ENCODE measurements around the gene CDON. TPM values are rescaled to one million over a fixed set of nuclear protein-coding genes. Genes with fewer than 3 reads are reported as not detected.

The CDON gene
- total RNA-seq, 2 experiments from 2014 or later, result 1.9 to 2.7 TPM

DNA sequence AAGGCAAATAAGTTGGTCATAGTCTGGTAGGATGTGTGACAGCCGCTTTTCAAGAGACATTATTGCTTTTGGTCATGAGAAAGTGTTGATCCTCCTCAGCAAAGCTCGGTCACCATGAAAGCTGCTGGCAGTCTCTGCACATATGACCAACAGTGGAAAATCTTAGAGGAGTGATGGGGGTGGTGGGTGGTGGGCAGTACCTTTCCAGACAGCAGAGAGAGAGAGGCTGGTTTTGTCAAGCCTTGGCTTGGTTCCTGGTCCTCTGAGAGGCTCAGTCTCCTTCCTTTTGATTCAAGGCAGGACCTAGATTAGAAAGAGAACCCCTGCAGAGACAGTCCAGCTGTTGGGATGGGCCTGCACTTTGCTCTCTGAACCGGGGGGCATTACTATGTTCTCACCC lies 136.9 kb downstream of the CDON start:
- POLR2A ChIA-PET, result no interaction called here
- ATAC-seq (ENCODE audit: poor library complexity) (no peak), DNase-seq (no peak)
- H3K27ac Mint-ChIP-seq, result no peak overlapping the region
- TF ChIP-seq, protein P1, sequence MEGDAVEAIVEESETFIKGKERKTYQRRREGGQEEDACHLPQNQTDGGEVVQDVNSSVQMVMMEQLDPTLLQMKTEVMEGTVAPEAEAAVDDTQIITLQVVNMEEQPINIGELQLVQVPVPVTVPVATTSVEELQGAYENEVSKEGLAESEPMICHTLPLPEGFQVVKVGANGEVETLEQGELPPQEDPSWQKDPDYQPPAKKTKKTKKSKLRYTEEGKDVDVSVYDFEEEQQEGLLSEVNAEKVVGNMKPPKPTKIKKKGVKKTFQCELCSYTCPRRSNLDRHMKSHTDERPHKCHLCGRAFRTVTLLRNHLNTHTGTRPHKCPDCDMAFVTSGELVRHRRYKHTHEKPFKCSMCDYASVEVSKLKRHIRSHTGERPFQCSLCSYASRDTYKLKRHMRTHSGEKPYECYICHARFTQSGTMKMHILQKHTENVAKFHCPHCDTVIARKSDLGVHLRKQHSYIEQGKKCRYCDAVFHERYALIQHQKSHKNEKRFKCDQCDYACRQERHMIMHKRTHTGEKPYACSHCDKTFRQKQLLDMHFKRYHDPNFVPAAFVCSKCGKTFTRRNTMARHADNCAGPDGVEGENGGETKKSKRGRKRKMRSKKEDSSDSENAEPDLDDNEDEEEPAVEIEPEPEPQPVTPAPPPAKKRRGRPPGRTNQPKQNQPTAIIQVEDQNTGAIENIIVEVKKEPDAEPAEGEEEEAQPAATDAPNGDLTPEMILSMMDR (IDR thresholded peaks at IDR 0.05), result no peak
- CTCF ChIA-PET, result interaction anchor here (1.9 kb wide), 1 partner anchor 15 kb away, joined by 6 read pairs; no protein-coding TSS in a partner anchor
- no peaks in the 10 kb centered on the region for H3K4me1 Mint-ChIP-seq (ENCODE audit: low read depth)
- no peak overlapping the region for H3K4me3 ChIP-seq (ENCODE audit: low read length)
- no peak overlapping the region for H3K27ac ChIP-seq (ENCODE audit: low read depth in 1 of 2, low read length in 2 of 2)
- no peaks in the 10 kb centered on the region for H3K9me3 Mint-ChIP-seq
- intact Hi-C loops (cut with DNase I, micrococcal nuclease), result no loop called here
- no peaks in the 10 kb centered on the region for H3K4me1 ChIP-seq (ENCODE audit: insufficient read depth, low read length)
- peaks cover 19% of the 10 kb centered on the region for H3K27me3 Mint-ChIP-seq
- peaks cover 2 to 6% of the 10 kb centered on the region in 2 experiments for H3K27me3 ChIP-seq (ENCODE audit: control insufficient read depth in 1 of 2, insufficient read depth in 2 of 2, low read length in 2 of 2)
- no peaks in the 10 kb centered on the region for H3K9me3 ChIP-seq (ENCODE audit: control insufficient read depth in 1 of 2, insufficient read depth in 1 of 2, low read length in 2 of 2)
- no peaks in the 10 kb centered on the region for H3K36me3 Mint-ChIP-seq (ENCODE audit: low read depth)
- H3K36me3 ChIP-seq (ENCODE audit: insufficient read depth, low read length), result no peaks in the 10 kb centered on the region
- no peak overlapping the region for H3K4me3 Mint-ChIP-seq

DNA sequence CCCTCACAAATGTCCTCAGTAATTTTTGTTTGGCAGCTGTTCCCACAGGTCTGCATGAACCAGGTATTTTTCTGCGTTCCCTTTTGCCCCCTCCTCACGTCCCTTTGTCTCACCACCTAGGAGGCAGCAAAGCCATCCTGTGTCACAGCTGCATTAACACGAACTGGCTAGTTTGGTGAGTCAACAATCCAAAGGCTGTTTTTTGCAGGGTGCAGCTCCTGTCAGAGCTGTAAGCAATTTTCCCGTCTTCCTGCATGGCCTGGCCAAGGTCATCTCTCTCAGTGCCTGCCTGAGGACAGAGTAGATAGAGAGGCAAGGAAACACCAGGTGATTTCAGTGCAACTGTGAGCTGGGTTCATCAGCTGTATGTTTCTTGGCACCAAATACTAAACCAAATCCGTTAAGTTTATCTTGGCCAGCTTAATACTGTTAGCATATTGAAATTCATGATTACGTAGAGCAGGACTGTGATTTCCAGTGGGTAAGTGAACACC lies 137.4 kb downstream of the CDON start:
- CTCF ChIA-PET, result interaction anchor here (1.9 kb wide), 1 partner anchor 16 kb away, joined by 6 read pairs; no protein-coding TSS in a partner anchor
- H3K27ac ChIP-seq (ENCODE audit: low read depth in 1 of 2, low read length in 2 of 2), result no peak overlapping the region
- intact Hi-C loops (cut with DNase I, micrococcal nuclease), result no loop called here
- no peak for ATAC-seq (ENCODE audit: poor library complexity)
- Mint-ChIP-seq H3K9me3 (no peaks in the 10 kb centered on the region), H3K27me3 (peaks cover 22% of the 10 kb centered on the region), H3K4me3 (no peak overlapping the region), H3K4me1 (ENCODE audit: low read depth) (no peaks in the 10 kb centered on the region), H3K27ac (no peak overlapping the region), H3K36me3 (ENCODE audit: low read depth) (no peaks in the 10 kb centered on the region)
- TF ChIP-seq, protein P1 (IDR thresholded peaks at IDR 0.05), result no peak
- H3K4me3 ChIP-seq (ENCODE audit: low read length), result no peak overlapping the region
- POLR2A ChIA-PET, result no interaction called here
- H3K36me3 ChIP-seq (ENCODE audit: insufficient read depth, low read length), result no peaks in the 10 kb centered on the region
- peaks cover 2 to 6% of the 10 kb centered on the region in 2 experiments for H3K27me3 ChIP-seq (ENCODE audit: control insufficient read depth in 1 of 2, insufficient read depth in 2 of 2, low read length in 2 of 2)
- no peaks in the 10 kb centered on the region for H3K4me1 ChIP-seq (ENCODE audit: insufficient read depth, low read length)
- no peaks in the 10 kb centered on the region for H3K9me3 ChIP-seq (ENCODE audit: control insufficient read depth in 1 of 2, insufficient read depth in 1 of 2, low read length in 2 of 2)
- no peak for DNase-seq

DNA sequence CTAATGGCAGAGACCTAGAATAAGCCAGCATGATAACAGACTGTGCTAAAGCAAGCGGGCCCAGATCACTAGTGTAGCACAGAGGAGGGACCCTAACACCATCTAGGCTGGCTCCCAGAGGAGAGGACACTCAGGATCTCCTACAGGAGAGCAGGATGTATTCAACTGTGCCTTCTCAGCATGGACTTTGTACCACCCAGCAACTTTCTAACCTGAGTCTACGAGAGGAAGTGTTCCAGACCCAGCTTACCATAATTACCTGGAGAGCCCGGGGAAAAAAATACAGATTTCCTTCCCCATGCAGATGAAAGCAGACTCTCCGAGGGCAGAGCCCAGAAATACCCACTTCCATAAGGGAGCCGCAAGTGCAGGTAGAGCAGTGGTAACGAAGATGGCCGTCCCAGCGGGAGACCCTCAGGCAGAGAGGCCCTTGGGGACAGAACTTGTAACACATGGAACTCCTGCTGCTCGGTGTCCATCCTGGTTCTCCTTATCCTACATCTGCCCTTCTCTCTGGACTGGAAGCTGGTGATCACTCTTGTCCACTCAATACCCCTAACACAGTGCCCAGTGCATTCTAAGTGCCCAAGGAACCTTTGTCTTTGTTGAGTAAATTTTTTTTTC lies 138.2 kb downstream of the CDON start:
- no peaks in the 10 kb centered on the region for H3K9me3 Mint-ChIP-seq
- no peaks in the 10 kb centered on the region for H3K4me1 Mint-ChIP-seq (ENCODE audit: low read depth)
- no peak for DNase-seq
- H3K27me3 Mint-ChIP-seq, result peaks cover 19% of the 10 kb centered on the region
- intact Hi-C loops (cut with DNase I, micrococcal nuclease), result loop anchor here in 1 of 2 experiments (5.0 kb wide), 1 partner anchor 1068 kb away; no protein-coding TSS in a partner anchor
- no peak for ATAC-seq (ENCODE audit: poor library complexity)
- Histone ChIP-seq H3K27ac (ENCODE audit: low read depth in 1 of 2, low read length in 2 of 2) (no peak overlapping the region), H3K27me3 (ENCODE audit: control insufficient read depth in 1 of 2, insufficient read depth in 2 of 2, low read length in 2 of 2) (peaks cover 2 to 3% of the 10 kb centered on the region in 2 experiments), H3K36me3 (ENCODE audit: insufficient read depth, low read length) (no peaks in the 10 kb centered on the region), H3K9me3 (ENCODE audit: control insufficient read depth in 1 of 2, insufficient read depth in 1 of 2, low read length in 2 of 2) (no peaks in the 10 kb centered on the region), H3K4me1 (ENCODE audit: insufficient read depth, low read length) (no peaks in the 10 kb centered on the region), H3K4me3 (ENCODE audit: low read length) (no peak overlapping the region)
- no peak overlapping the region for H3K27ac Mint-ChIP-seq
- ChIA-PET CTCF (interaction anchor here (1.9 kb wide), 1 partner anchor 17 kb away, joined by 6 read pairs; no protein-coding TSS in a partner anchor), POLR2A (no interaction called here)
- H3K4me3 Mint-ChIP-seq, result no peak overlapping the region
- TF ChIP-seq, protein P1 (IDR thresholded peaks at IDR 0.05), result no peak
- H3K36me3 Mint-ChIP-seq (ENCODE audit: low read depth), result no peaks in the 10 kb centered on the region

All from CD4-positive, alpha-beta T cell (primary cell).